Naive thymus-derived CD4-positive, alpha-beta T cell (primary cell): ENCODE data around the gene ZNF750. TPM values are rescaled to one million over a fixed set of nuclear protein-coding genes. Genes with fewer than 3 reads are reported as not detected.
A peak's percentile ranks its signal among the peaks of the same experiment; 100 is the strongest.

Experiments
- ATAC-seq: fragments of 150-1000 bp; cut with Tn5 transposase; 2 replicates; pipeline ENCODE4 v1.10.0; 2021; ENCODE audit warnings: mild to moderate bottlenecking, moderate library complexity
- CTCF ChIA-PET: fragments of 350-600 bp; sonication (Branson Sonifier 250); formaldehyde crosslinking; loops from one replicate; lab custom pipeline; 2021; ENCODE audit warnings: antibody characterized with exemption; lab: Charles Lee
- POLR2A ChIA-PET: fragments of 350-600 bp; sonication (Branson Sonifier 250); formaldehyde crosslinking; loops from one replicate; lab custom pipeline; 2021; ENCODE audit warnings: antibody characterized with exemption, inconsistent platforms; lab: Charles Lee
- DNase-seq, 9 donors: peaks; one replicate each; pipeline versions ENCODE4 v3.0.0 to v3.0.0-alpha.2; 2020 to 2022; ENCODE audit warnings: mixed read lengths in 1 of 9
- H3K27ac ChIP-seq: one replicate; pipeline ENCODE4 v1.7.0; 2013; ENCODE audit warnings: mild to moderate bottlenecking, low read depth, low read length, moderate library complexity
- H3K27me3 ChIP-seq, 2 donors: one replicate each; pipeline ENCODE4 v1.7.0; 2013; ENCODE audit warnings: low read length in 2 of 2, mild to moderate bottlenecking in 2 of 2, moderate library complexity in 2 of 2; ENCODE audit not compliant: control insufficient read depth in 2 of 2, insufficient read depth in 2 of 2
- H3K36me3 ChIP-seq, 3 experiments: 1 replicate in 2 of 3; 2 replicates in 1 of 3; pipeline ENCODE4 v1.7.0; 2013; ENCODE audit warnings: low read length in 3 of 3, mild to moderate bottlenecking in 3 of 3, moderate library complexity in 1 of 3; ENCODE audit not compliant: insufficient read depth in 3 of 3, control insufficient read depth in 2 of 3
- H3K4me1 ChIP-seq, 2 donors: one replicate each; pipeline ENCODE4 v1.7.0; 2013; ENCODE audit warnings: low read length in 2 of 2, mild to moderate bottlenecking in 2 of 2, moderate library complexity in 1 of 2; ENCODE audit not compliant: control insufficient read depth in 2 of 2, insufficient read depth in 2 of 2
- H3K4me3 ChIP-seq: 2 replicates; pipeline ENCODE4 v1.7.0; 2013; ENCODE audit warnings: mild to moderate bottlenecking, low read length
- H3K9me3 ChIP-seq, 3 experiments: 1 replicate in 2 of 3; 2 replicates in 1 of 3; pipeline ENCODE4 v1.7.0; 2013; ENCODE audit warnings: low read length in 3 of 3; ENCODE audit not compliant: control insufficient read depth in 2 of 3
- H3K27ac Mint-ChIP-seq, 9 donors: one replicate each; pipeline ENCODE4 v1.8.0; 2020 to 2022; ENCODE audit warnings: mixed read lengths in 9 of 9, mild to moderate bottlenecking in 8 of 9, moderate library complexity in 5 of 9, inconsistent platforms in 2 of 9
- H3K27me3 Mint-ChIP-seq, 5 donors: one replicate each; pipeline ENCODE4 v1.8.0; 2021 to 2022; ENCODE audit warnings: mixed read lengths in 5 of 5, mild to moderate bottlenecking in 1 of 5
- H3K36me3 Mint-ChIP-seq, 5 donors: one replicate each; pipeline ENCODE4 v1.8.0; 2020 to 2022; ENCODE audit warnings: mixed read lengths in 5 of 5, mild to moderate bottlenecking in 3 of 5, inconsistent platforms in 1 of 5
- H3K4me1 Mint-ChIP-seq, 7 donors: one replicate each; pipeline ENCODE4 v1.8.0; 2020 to 2022; ENCODE audit warnings: mixed read lengths in 7 of 7, mild to moderate bottlenecking in 3 of 7, inconsistent platforms in 1 of 7
- H3K4me3 Mint-ChIP-seq, 10 donors: one replicate each; pipeline ENCODE4 v1.8.0; 2020 to 2022; ENCODE audit warnings: mild to moderate bottlenecking in 10 of 10, mixed read lengths in 10 of 10, moderate library complexity in 6 of 10, inconsistent platforms in 2 of 10
- H3K9me3 Mint-ChIP-seq, 11 donors: one replicate each; pipeline ENCODE4 v1.8.0; 2020 to 2022; ENCODE audit warnings: mixed read lengths in 11 of 11, mild to moderate bottlenecking in 4 of 11, inconsistent platforms in 1 of 11, moderate library complexity in 1 of 11
- intact Hi-C, 2 donors: fragments of 100-400 bp; cut with micrococcal nuclease; formaldehyde crosslinking; loops; one replicate each; pipeline ENCODE4 v1.15.1; 2023
- polyA plus RNA-seq, 2 donors: library from polyadenylated mRNA; unstranded; fragments of 300-500 nt; fragmentation: Illumina TruSeq; gene quantifications; one replicate each; pipeline ENCODE4 v1.2.3, GENCODE V29; 2021
- total RNA-seq, 6 experiments: library from RNA in 5 of 6; stranded (reverse) in 5 of 6; gene quantifications; 1 replicate in 5 of 6; 2 replicates in 1 of 6; pipeline ENCODE4 v1.2.3 and lab custom pipeline; 2021 to 2026

Gene ZNF750
- total and polyA plus RNA-seq, 7 experiments from 2014 or later: 0.13 TPM; not detected in 6

DNA sequence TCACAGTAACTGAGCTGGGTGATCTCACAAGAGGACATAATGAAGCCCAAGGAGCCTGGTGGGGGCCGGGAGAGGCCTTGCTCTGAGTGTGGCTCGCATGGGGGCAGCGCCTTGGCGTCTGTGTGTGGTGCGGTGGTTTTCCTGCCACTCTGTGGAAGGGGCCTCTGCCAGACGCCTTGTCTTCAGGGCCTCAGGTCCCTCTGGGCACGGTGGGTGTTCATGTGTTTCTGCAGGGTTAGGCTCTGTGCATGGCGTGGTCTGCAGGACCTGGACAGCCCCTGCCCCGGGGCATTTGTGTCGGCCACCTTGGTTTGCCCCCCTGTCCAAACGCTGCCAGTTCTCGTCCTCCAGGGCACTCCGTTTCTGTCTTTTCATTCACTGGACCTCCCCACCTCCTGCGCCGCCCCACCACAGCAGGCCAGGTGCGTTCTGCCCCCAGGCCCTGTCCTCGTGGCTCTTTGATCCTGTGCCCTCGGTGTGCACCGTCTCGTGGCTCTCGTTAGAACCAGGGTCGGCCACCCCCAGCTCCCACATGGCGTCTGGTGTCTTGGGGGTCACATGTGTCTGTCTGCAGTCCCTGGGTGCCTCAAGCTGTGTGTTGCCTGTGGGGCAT, 43.7 kb upstream of the ZNF750 start:
- POLR2A ChIA-PET: interaction anchor here (0.6 to 6.3 kb wide), 5 partner anchors 10 to 31 kb away, joined by 3 to 84 read pairs (median 4); no protein-coding TSS in a partner anchor
- H3K4me1 Mint-ChIP-seq: peaks cover 58 to 92% (median 85%) of the 10 kb centered on the region in 7 donors
- peaks cover 9 to 44% (median 19%) of the 10 kb centered on the region in 5 donors for H3K36me3 Mint-ChIP-seq
- H3K27ac Mint-ChIP-seq: peak overlapping the region; percentile 90 to 100 (median 99)
- Histone ChIP-seq H3K36me3 (no peaks in the 10 kb centered on the region), H3K27ac (peak overlapping the region; percentile 54), H3K4me1 (peaks cover 51% of the 10 kb centered on the region in 2 donors), H3K9me3 (no peaks in the 10 kb centered on the region), H3K4me3 (peak overlapping the region; percentile 47), H3K27me3 (no peaks in the 10 kb centered on the region)
- no peak for ATAC-seq
- H3K4me3 Mint-ChIP-seq: peak overlapping the region; percentile 80 to 99 (median 88)
- no peaks in the 10 kb centered on the region for H3K27me3 Mint-ChIP-seq
- DNase-seq: no peak
- CTCF ChIA-PET: interaction anchor here (0.6 to 1.4 kb wide), 3 partner anchors 18 to 102 kb away, joined by 3 read pairs; no protein-coding TSS in a partner anchor
- peaks cover 0 to 2% (median 0%) of the 10 kb centered on the region in 11 donors for H3K9me3 Mint-ChIP-seq
- intact Hi-C loops: loop anchor here in 1 of 2 donors (2.0 kb wide), 1 partner anchor 19 kb away; no protein-coding TSS in a partner anchor

- intact Hi-C loops: loop anchor here (1.0 to 2.0 kb wide), 2 partner anchors 18 to 19 kb away; no protein-coding TSS in a partner anchor
- CTCF ChIA-PET: interaction anchor here (0.6 to 1.4 kb wide), 2 partner anchors 29 to 101 kb away, joined by 3 read pairs; no protein-coding TSS in a partner anchor
Measured at GRCh38 chr17:82882715-82883418, 43.0 kb upstream of the ZNF750 start.

DNA sequence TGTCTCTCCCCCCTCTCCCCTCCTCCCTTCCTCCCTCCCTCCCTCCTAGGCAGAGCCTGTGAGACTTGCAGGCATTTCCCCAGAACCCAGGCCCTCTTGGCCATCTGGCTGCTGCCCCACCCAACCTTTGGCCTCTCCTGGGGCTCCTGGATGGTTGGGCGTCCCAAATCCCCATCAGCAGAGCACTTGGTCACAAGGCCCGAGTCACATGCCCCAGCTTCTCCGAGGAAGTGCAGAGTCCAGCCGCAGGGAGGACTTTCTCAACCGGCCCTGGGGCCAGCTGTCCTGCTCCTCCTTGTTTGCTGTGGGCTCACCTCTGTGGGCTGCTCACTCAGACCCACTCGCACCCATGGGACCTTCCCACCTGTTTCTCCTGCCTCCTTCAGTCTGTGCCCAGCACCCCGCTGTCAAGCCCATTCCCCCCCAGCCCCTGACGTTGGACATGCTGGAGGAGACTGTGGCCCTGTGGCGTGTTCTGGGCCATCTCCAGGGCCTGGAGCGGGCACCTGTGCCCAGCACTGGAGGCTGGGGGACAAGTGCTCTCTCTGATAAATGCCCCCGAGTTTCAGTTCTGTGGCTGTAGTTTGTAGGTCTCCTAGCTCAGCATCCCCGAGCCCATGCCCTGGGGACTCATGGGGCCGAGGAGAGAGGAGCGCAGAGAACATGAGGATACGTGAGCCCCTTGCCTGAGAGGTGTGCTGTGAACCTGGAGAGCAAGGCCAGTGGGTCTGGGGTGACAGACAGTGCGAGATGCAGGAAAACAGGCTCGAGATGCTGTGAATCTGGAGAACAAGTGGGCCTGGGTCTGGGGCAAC, 42.3 kb upstream of the ZNF750 start:
- peaks cover 0 to 2% (median 0%) of the 10 kb centered on the region in 11 donors for H3K9me3 Mint-ChIP-seq
- H3K4me1 Mint-ChIP-seq: peaks cover 51 to 90% (median 78%) of the 10 kb centered on the region in 7 donors
- Histone ChIP-seq H3K4me1 (peaks cover 51% of the 10 kb centered on the region in 2 donors), H3K36me3 (no peaks in the 10 kb centered on the region), H3K9me3 (no peaks in the 10 kb centered on the region), H3K4me3 (peak overlapping the region; percentile 47), H3K27ac (peak overlapping the region; percentile 75), H3K27me3 (no peaks in the 10 kb centered on the region)
- DNase-seq (no peak), ATAC-seq (no peak)
- H3K27me3 Mint-ChIP-seq: no peaks in the 10 kb centered on the region
- H3K36me3 Mint-ChIP-seq: peaks cover 5 to 39% (median 12%) of the 10 kb centered on the region in 5 donors
- ChIA-PET POLR2A (interaction anchor here (0.9 to 6.3 kb wide), 4 partner anchors 11 to 18 kb away, joined by 4 to 84 read pairs (median 17); no protein-coding TSS in a partner anchor), CTCF (interaction anchor here (1.4 to 1.6 kb wide), 2 partner anchors 17 to 100 kb away, joined by 3 to 7 read pairs; no protein-coding TSS in a partner anchor)
- peak overlapping the region; percentile 90 to 100 (median 99) for H3K27ac Mint-ChIP-seq
- intact Hi-C loops: loop anchor here (1.0 to 2.0 kb wide), 2 partner anchors 17 to 18 kb away; no protein-coding TSS in a partner anchor
- peak overlapping the region; percentile 81 to 99 (median 90) for H3K4me3 Mint-ChIP-seq

More at GRCh38 chr17:82882715-82883418, 43.0 kb upstream of the ZNF750 start:
- H3K9me3 Mint-ChIP-seq: peaks cover 0 to 2% (median 0%) of the 10 kb centered on the region in 11 donors
- POLR2A ChIA-PET: interaction anchor here (0.6 to 6.3 kb wide), 5 partner anchors 11 to 32 kb away, joined by 3 to 84 read pairs (median 4); no protein-coding TSS in a partner anchor
- H3K27me3 Mint-ChIP-seq: no peaks in the 10 kb centered on the region
- peaks cover 58 to 93% (median 85%) of the 10 kb centered on the region in 7 donors for H3K4me1 Mint-ChIP-seq
- no peaks in the 10 kb centered on the region for H3K27me3 ChIP-seq
- peak overlapping the region; percentile 47 for H3K4me3 ChIP-seq
- ATAC-seq (peak; percentile 92), DNase-seq (peak; percentile 55 to 87 (median 80))
- H3K27ac Mint-ChIP-seq: peak overlapping the region; percentile 90 to 100 (median 99)
- H3K4me1 ChIP-seq: peaks cover 51% of the 10 kb centered on the region in 2 donors
- H3K36me3 ChIP-seq: no peaks in the 10 kb centered on the region
- peak overlapping the region; percentile 75 for H3K27ac ChIP-seq
- no peaks in the 10 kb centered on the region for H3K9me3 ChIP-seq
- H3K4me3 Mint-ChIP-seq: peak overlapping the region; percentile 81 to 99 (median 90)
- H3K36me3 Mint-ChIP-seq: peaks cover 9 to 46% (median 18%) of the 10 kb centered on the region in 5 donors

DNA sequence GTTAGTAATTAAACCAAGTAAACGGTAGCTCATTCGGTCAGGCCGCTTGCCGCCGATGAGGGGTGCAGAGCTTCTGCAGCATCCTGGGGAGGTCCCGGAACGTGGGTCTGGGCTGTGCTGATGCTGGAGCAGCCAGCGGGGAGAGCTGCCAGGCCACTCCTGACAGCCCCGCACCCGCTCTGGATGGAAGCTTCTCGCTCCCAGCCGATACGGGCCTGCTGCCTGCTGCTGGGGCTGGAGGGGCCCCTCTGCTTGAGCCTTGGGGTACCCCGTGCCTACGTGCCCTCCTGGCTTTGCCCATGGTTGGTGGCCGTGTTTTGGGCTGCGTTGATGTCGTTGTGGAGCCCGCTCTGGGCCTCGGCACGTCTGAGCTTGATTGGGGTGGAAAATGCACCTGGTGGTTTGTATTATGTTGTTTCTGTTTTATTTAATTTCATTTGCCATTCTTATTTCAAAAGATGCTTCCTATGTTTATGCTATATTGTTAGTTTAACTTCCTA, 41.6 kb upstream of the ZNF750 start:
- H3K36me3 Mint-ChIP-seq: peaks cover 5 to 35% (median 11%) of the 10 kb centered on the region in 5 donors
- H3K9me3 Mint-ChIP-seq: peaks cover 0 to 2% (median 0%) of the 10 kb centered on the region in 11 donors
- peak overlapping the region; percentile 87 to 100 (median 99) for H3K27ac Mint-ChIP-seq
- H3K4me1 Mint-ChIP-seq: peaks cover 51 to 90% (median 76%) of the 10 kb centered on the region in 7 donors
- DNase-seq: no peak
- peak overlapping the region in 9 of 10 donors; percentile 21 to 99 (median 43) for H3K4me3 Mint-ChIP-seq
- intact Hi-C loops: no loop called here
- CTCF ChIA-PET: interaction anchor here (1.6 kb wide), 1 partner anchor 17 kb away, joined by 7 read pairs; no protein-coding TSS in a partner anchor
- Histone ChIP-seq H3K9me3 (no peaks in the 10 kb centered on the region), H3K36me3 (no peaks in the 10 kb centered on the region), H3K27ac (peak overlapping the region; percentile 75), H3K4me1 (peaks cover 51% of the 10 kb centered on the region in 2 donors), H3K27me3 (no peaks in the 10 kb centered on the region), H3K4me3 (no peak overlapping the region)
- POLR2A ChIA-PET: interaction anchor here (0.9 to 6.3 kb wide), 3 partner anchors 10 to 16 kb away, joined by 4 to 84 read pairs (median 4); no protein-coding TSS in a partner anchor
- no peaks in the 10 kb centered on the region for H3K27me3 Mint-ChIP-seq
- no peak for ATAC-seq

DNA sequence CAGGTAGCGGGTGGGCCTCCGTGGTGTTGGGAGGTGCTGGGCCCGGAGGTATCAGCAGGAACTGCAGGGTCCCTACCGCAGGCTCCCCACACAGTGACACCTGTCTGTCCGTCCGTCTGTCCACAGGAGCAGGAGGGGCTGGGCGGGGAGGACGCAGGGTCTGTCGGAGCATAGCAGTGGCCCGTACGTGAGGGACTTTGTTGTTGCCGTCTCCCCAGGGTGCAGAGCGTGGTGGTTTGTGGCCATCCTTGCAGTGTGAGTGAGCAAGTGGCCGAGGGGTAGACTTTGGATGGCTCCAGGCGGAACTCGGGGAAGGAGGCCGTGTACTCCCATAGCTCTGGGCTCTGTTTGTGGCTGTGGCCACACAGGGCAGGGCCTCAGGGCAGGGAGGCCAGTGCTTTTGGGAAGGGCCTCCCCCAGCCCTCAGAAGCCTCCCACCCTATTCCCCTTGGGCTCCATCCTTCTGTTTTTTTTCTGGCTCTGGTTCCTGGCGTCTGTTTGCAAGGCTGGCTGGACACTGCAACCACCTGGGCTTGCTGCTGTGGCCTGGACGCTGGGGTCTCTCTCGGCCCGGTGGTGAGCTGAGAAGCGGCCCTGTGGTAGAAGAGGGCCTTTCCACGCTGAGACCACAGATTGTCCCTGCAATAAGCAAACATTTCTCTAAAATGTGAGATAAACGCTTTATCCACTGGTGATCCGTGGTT, 41.0 kb upstream of the ZNF750 start:
- Mint-ChIP-seq H3K27me3 (no peaks in the 10 kb centered on the region), H3K27ac (peak overlapping the region; percentile 42 to 100 (median 77)), H3K36me3 (peaks cover 5 to 33% (median 11%) of the 10 kb centered on the region in 5 donors), H3K9me3 (peaks cover 0 to 2% (median 0%) of the 10 kb centered on the region in 11 donors), H3K4me1 (peaks cover 50 to 88% (median 71%) of the 10 kb centered on the region in 7 donors), H3K4me3 (peak overlapping the region in 5 of 10 donors; percentile 3 to 99 (median 48))
- ATAC-seq (no peak), DNase-seq (no peak)
- intact Hi-C loops: no loop called here
- CTCF ChIA-PET: interaction anchor here (1.6 kb wide), 1 partner anchor 16 kb away, joined by 7 read pairs; no protein-coding TSS in a partner anchor
- Histone ChIP-seq H3K9me3 (no peaks in the 10 kb centered on the region), H3K27ac (no peak overlapping the region), H3K4me1 (peaks cover 45 to 46% of the 10 kb centered on the region in 2 donors), H3K27me3 (no peaks in the 10 kb centered on the region), H3K36me3 (peaks cover 0 to 3% (median 0%) of the 10 kb centered on the region in 3 experiments), H3K4me3 (no peak overlapping the region)
- POLR2A ChIA-PET: interaction anchor here (0.9 to 6.3 kb wide), 3 partner anchors 9 to 17 kb away, joined by 4 to 84 read pairs (median 4); no protein-coding TSS in a partner anchor
